Muscle of arm (tissue), 14 donors: ENCODE results near the gene ATRN. TPM values are rescaled to one million over a fixed set of nuclear protein-coding genes. Genes with fewer than 3 reads are reported as not detected.
"Not testable (repeated sequence)": the region's sequence is repeated elsewhere in the genome, so short reads cannot be mapped to it uniquely, and the experiment has no call there.

Experiments
- DNase-seq: peaks from one replicate; pipeline ENCODE4 v3.0.0-alpha.2; 2013
- long read RNA-seq, 11 donors: transcript quantifications; one replicate each; lab custom pipeline, GENCODE V29; 2026
- polyA plus RNA-seq, 12 donors: library from polyadenylated mRNA; unstranded; fragments of 120-200 nt; gene quantifications; one replicate each; pipeline ENCODE4 v1.2.1, GENCODE V29; 2013; ENCODE audit not compliant: insufficient read length in 12 of 12

ATRN gene
- polyA plus RNA-seq: 10 to 100 TPM in 11 of 12 donors, not detected in 1; 22.6 to 30.1 (median 26.0) TPM
- long read RNA-seq, donor 1, partial matches to known transcripts: 10 of 13 reads
- long read RNA-seq, donor 1, other reads (novel, unspliced or antisense): 0 of 13 reads
- long read RNA-seq, donor 2, partial matches to known transcripts: 13 of 13 reads
- long read RNA-seq, donor 2, other reads (novel, unspliced or antisense): 0 of 13 reads
- long read RNA-seq, donor 3, partial matches to known transcripts: 5 of 7 reads
- long read RNA-seq, donor 3, other reads (novel, unspliced or antisense): 0 of 7 reads
- long read RNA-seq, donor 4: 0 reads
- long read RNA-seq, donor 5, partial matches to known transcripts: 6 of 7 reads
- long read RNA-seq, donor 5, other reads (novel, unspliced or antisense): 0 of 7 reads
- long read RNA-seq, donor 6, partial matches to known transcripts: 0 of 1 reads
- long read RNA-seq, donor 6, other reads (novel, unspliced or antisense): 0 of 1 reads
- long read RNA-seq, donor 7, full-length matches to known transcripts: 1 of 1 reads
- long read RNA-seq, donor 7, partial matches to known transcripts: 0 of 1 reads
- long read RNA-seq, donor 7, other reads (novel, unspliced or antisense): 0 of 1 reads
- long read RNA-seq, donor 8, full-length matches to known transcripts: 4 of 17 reads
- long read RNA-seq, donor 8, partial matches to known transcripts: 13 of 17 reads
- long read RNA-seq, donor 8, other reads (novel, unspliced or antisense): 0 of 17 reads
- long read RNA-seq, donor 9, partial matches to known transcripts: 5 of 5 reads
- long read RNA-seq, donor 9, other reads (novel, unspliced or antisense): 0 of 5 reads
- long read RNA-seq, donor 10, partial matches to known transcripts: 5 of 6 reads
- long read RNA-seq, donor 10, other reads (novel, unspliced or antisense): 0 of 6 reads
- long read RNA-seq, donor 11: 0 reads

- DNase-seq: peak; percentile 90
Measured at GRCh38 chr20:3470627-3471396, at the start of gene ATRN. TSS of gene ATRN (plus strand) at chr20:3471018. CDS start at chr20:3471108, 90 bp downstream.

GRCh38 chr20:3421985-3422384 is 48.8 kb upstream of the ATRN start:
- no peak for DNase-seq

- no peak for DNase-seq
Measured at GRCh38 chr20:3423126-3423525, 47.7 kb upstream of the ATRN start.

- not testable (repeated sequence) for DNase-seq
Measured at GRCh38 chr20:3426766-3427165, 44.1 kb upstream of the ATRN start.

- no peak for DNase-seq
Measured at GRCh38 chr20:3430376-3431069, 40.3 kb upstream of the ATRN start.

GRCh38 chr20:3431109-3431508 is 39.7 kb upstream of the ATRN start:
- no peak for DNase-seq

GRCh38 chr20:3432844-3433243 is 38.0 kb upstream of the ATRN start:
- DNase-seq: no peak

GRCh38 chr20:3433744-3434143 is 37.1 kb upstream of the ATRN start:
- no peak for DNase-seq

GRCh38 chr20:3434232-3434631 is 36.6 kb upstream of the ATRN start:
- DNase-seq: no peak

- DNase-seq: no peak
Measured at GRCh38 chr20:3436864-3437574, 33.8 kb upstream of the ATRN start.

- DNase-seq: no peak
Measured at GRCh38 chr20:3446779-3447178, 24.0 kb upstream of the ATRN start.

- DNase-seq: no peak
Measured at GRCh38 chr20:3447321-3447720, 23.5 kb upstream of the ATRN start.

- no peak for DNase-seq
Measured at GRCh38 chr20:3449319-3449718, 21.5 kb upstream of the ATRN start.

GRCh38 chr20:3452136-3452535 is 18.7 kb upstream of the ATRN start:
- DNase-seq: no peak

GRCh38 chr20:3452690-3453089 is 18.1 kb upstream of the ATRN start:
- no peak for DNase-seq

GRCh38 chr20:3454831-3455230 is 16.0 kb upstream of the ATRN start:
- DNase-seq: no peak

GRCh38 chr20:3456648-3457047 is 14.2 kb upstream of the ATRN start:
- DNase-seq: no peak

- DNase-seq: no peak
Measured at GRCh38 chr20:3459881-3460307, 10.9 kb upstream of the ATRN start.

- DNase-seq: peak; percentile 42
Measured at GRCh38 chr20:3461211-3461771, 9.5 kb upstream of the ATRN start.
